Measurements from ENCODE around the gene SPRED3. TPM values are rescaled to one million over a fixed set of nuclear protein-coding genes. Genes with fewer than 3 reads are reported as not detected.

SPRED3 gene
- total and polyA plus RNA-seq, 8 donors: 0.37 to 5.2 (median 0.96) TPM

- no peak for FAIRE-seq
These were observed 48.8 kb downstream of the SPRED3 start for GRCh38 chr19:38437295-38437694.

GRCh38 chr19:38437917-38438316, 49.4 kb downstream of the SPRED3 start:
- TF ChIP-seq CTCF (IDR thresholded peaks at IDR 0.05): no peak
- ATAC-seq (no peak), FAIRE-seq (no peak), DNase-seq (no peak)
- intact Hi-C loops (cut with DNase I): no loop called here
- Histone ChIP-seq H3K27ac (no peak overlapping the region), H3K27me3 (no peaks in the 10 kb centered on the region), H3K4me3 (no peak overlapping the region), H3K36me3 (no peaks in the 10 kb centered on the region), H3K4me1 (no peaks in the 10 kb centered on the region), H3K9me3 (no peaks in the 10 kb centered on the region)
- 67 to 85% methylated on average over 2 of the region's 2 CpGs for WGBS, 2 donors

More at GRCh38 chr19:38437295-38437694, 48.8 kb downstream of the SPRED3 start:
- Histone ChIP-seq H3K36me3 (no peaks in the 10 kb centered on the region), H3K27ac (no peak overlapping the region), H3K27me3 (no peaks in the 10 kb centered on the region), H3K4me1 (no peaks in the 10 kb centered on the region), H3K4me3 (no peak overlapping the region), H3K9me3 (no peaks in the 10 kb centered on the region)
- DNase-seq (no peak), ATAC-seq (no peak)
- intact Hi-C loops (cut with DNase I): no loop called here
- WGBS, 2 donors: 78 to 81% methylated on average over 6 of the region's 6 CpGs
- TF ChIP-seq CTCF (IDR thresholded peaks at IDR 0.05): no peak

- H3K9me3 ChIP-seq: no peaks in the 10 kb centered on the region
- DNase-seq (no peak), FAIRE-seq (no peak), ATAC-seq (no peak)
- intact Hi-C loops (cut with DNase I): no loop called here
- H3K27me3 ChIP-seq: no peaks in the 10 kb centered on the region
- WGBS, 2 donors: 64 to 65% methylated on average over 14 of the region's 14 CpGs
- no peak overlapping the region for H3K27ac ChIP-seq
- H3K36me3 ChIP-seq: no peaks in the 10 kb centered on the region
- H3K4me1 ChIP-seq: no peaks in the 10 kb centered on the region
- TF ChIP-seq CTCF (IDR thresholded peaks at IDR 0.05): no peak
- no peak overlapping the region for H3K4me3 ChIP-seq
These were observed 52.1 kb downstream of the SPRED3 start for GRCh38 chr19:38440592-38440991.

GRCh38 chr19:38441657-38442348, 53.3 kb downstream of the SPRED3 start:
- Histone ChIP-seq H3K9me3 (no peaks in the 10 kb centered on the region), H3K4me3 (no peak overlapping the region), H3K4me1 (no peaks in the 10 kb centered on the region), H3K27ac (no peak overlapping the region), H3K36me3 (no peaks in the 10 kb centered on the region), H3K27me3 (no peaks in the 10 kb centered on the region)
- FAIRE-seq (no peak), DNase-seq (no peak), ATAC-seq (no peak)
- intact Hi-C loops (cut with DNase I): no loop called here
- WGBS, 2 donors: 41 to 44% methylated on average over 6 to 7 of the region's 7 CpGs
- TF ChIP-seq CTCF (IDR thresholded peaks at IDR 0.05): no peak

- Histone ChIP-seq H3K9me3 (no peaks in the 10 kb centered on the region), H3K4me1 (no peaks in the 10 kb centered on the region), H3K27ac (no peak overlapping the region), H3K27me3 (no peaks in the 10 kb centered on the region), H3K4me3 (no peak overlapping the region), H3K36me3 (no peaks in the 10 kb centered on the region)
- intact Hi-C loops (cut with DNase I): no loop called here
- TF ChIP-seq CTCF (IDR thresholded peaks at IDR 0.05): no peak
- WGBS, 2 donors: 67 to 74% methylated on average over 9 of the region's 9 CpGs
- DNase-seq (no peak), FAIRE-seq (no peak), ATAC-seq (no peak)
These were observed 54.2 kb downstream of the SPRED3 start for GRCh38 chr19:38442736-38443135.
